WTC11 (cell line): ENCODE measurements around the gene OSMR.

Experiments
- CBFB ChIP-seq: sonication (generic); formaldehyde crosslinking; IDR thresholded peaks from 2 replicates; pipeline ENCODE4 v1.8.1; 2022; ENCODE audit warnings: mild to moderate bottlenecking, low read depth, missing genetic modification reagents
- CREB1 ChIP-seq: sonication (generic); formaldehyde crosslinking; IDR thresholded peaks from 2 replicates; pipeline ENCODE4 v1.8.0; 2023; ENCODE audit warnings: mild to moderate bottlenecking, missing genetic modification reagents
- FOXK1 ChIP-seq: sonication (generic); formaldehyde crosslinking; IDR thresholded peaks from 2 replicates; pipeline ENCODE4 v1.8.0; 2022; ENCODE audit warnings: mild to moderate bottlenecking, moderate library complexity, missing genetic modification reagents
- GABPB1 ChIP-seq: sonication (generic); formaldehyde crosslinking; IDR thresholded peaks from 2 replicates; pipeline ENCODE4 v1.8.1; 2023; ENCODE audit warnings: mild to moderate bottlenecking, missing genetic modification reagents
- NR2C2 ChIP-seq: sonication (generic); formaldehyde crosslinking; IDR thresholded peaks from 2 replicates; pipeline ENCODE4 v1.8.0; 2022; ENCODE audit warnings: mild to moderate bottlenecking, missing genetic modification reagents
- SP1 ChIP-seq: sonication (generic); formaldehyde crosslinking; conservative IDR thresholded peaks from 2 replicates; pipeline ENCODE4 v1.8.1; 2022; ENCODE audit warnings: missing genetic modification reagents
- TEAD4 ChIP-seq: sonication (generic); formaldehyde crosslinking; IDR thresholded peaks from 2 replicates; pipeline ENCODE4 v1.8.0; 2022; ENCODE audit warnings: mild to moderate bottlenecking, missing genetic modification reagents
- ZNF263 ChIP-seq: sonication (generic); formaldehyde crosslinking; IDR thresholded peaks from 2 replicates; pipeline ENCODE4 v1.8.1; 2022; ENCODE audit warnings: low read depth, mild to moderate bottlenecking, moderate library complexity, missing genetic modification reagents
- ZSCAN18 ChIP-seq: fragments of 250-450 bp; sonication (Bioruptor Pico); IDR thresholded peaks from 2 replicates; pipeline ENCODE4 v2.1.2; 2022; ENCODE audit warnings: mild to moderate bottlenecking, moderate library complexity
- TF ChIP-seq, protein P1 (sequence below): fragments of 200-600 bp; IDR thresholded peaks from 2 replicates; pipeline ENCODE4 v1.8.0; 2022; ENCODE audit warnings: antibody characterized with exemption
- TF ChIP-seq, protein P2 (sequence below): sonication (generic); formaldehyde crosslinking; IDR thresholded peaks from 2 replicates; pipeline ENCODE4 v1.8.1; 2023; ENCODE audit warnings: mild to moderate bottlenecking, moderate library complexity, missing genetic modification reagents
- TF ChIP-seq, protein P3 (sequence below): sonication (generic); formaldehyde crosslinking; conservative IDR thresholded peaks from 2 replicates; pipeline ENCODE4 v1.8.1; 2022; ENCODE audit warnings: mild to moderate bottlenecking, missing genetic modification reagents
- TF ChIP-seq, protein P4 (sequence below): sonication (generic); formaldehyde crosslinking; IDR thresholded peaks from 2 replicates; pipeline ENCODE4 v1.8.0; 2022; ENCODE audit warnings: mild to moderate bottlenecking, missing genetic modification reagents

GRCh38 chr5:38797838-38798237, 48.0 kb upstream of the OSMR start:
- TF ChIP-seq SP1 (CRISPR knock-in tag) (no peak), CREB1 (no peak), NR2C2 (CRISPR knock-in tag) (no peak), ZNF263 (CRISPR knock-in tag) (no peak), CBFB (no peak), FOXK1 (CRISPR knock-in tag) (no peak), TEAD4 (CRISPR knock-in tag) (no peak), GABPB1 (CRISPR knock-in tag) (no peak), ZSCAN18 (no peak)
- TF ChIP-seq, protein P1, sequence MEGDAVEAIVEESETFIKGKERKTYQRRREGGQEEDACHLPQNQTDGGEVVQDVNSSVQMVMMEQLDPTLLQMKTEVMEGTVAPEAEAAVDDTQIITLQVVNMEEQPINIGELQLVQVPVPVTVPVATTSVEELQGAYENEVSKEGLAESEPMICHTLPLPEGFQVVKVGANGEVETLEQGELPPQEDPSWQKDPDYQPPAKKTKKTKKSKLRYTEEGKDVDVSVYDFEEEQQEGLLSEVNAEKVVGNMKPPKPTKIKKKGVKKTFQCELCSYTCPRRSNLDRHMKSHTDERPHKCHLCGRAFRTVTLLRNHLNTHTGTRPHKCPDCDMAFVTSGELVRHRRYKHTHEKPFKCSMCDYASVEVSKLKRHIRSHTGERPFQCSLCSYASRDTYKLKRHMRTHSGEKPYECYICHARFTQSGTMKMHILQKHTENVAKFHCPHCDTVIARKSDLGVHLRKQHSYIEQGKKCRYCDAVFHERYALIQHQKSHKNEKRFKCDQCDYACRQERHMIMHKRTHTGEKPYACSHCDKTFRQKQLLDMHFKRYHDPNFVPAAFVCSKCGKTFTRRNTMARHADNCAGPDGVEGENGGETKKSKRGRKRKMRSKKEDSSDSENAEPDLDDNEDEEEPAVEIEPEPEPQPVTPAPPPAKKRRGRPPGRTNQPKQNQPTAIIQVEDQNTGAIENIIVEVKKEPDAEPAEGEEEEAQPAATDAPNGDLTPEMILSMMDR: no peak
- TF ChIP-seq, protein P2, sequence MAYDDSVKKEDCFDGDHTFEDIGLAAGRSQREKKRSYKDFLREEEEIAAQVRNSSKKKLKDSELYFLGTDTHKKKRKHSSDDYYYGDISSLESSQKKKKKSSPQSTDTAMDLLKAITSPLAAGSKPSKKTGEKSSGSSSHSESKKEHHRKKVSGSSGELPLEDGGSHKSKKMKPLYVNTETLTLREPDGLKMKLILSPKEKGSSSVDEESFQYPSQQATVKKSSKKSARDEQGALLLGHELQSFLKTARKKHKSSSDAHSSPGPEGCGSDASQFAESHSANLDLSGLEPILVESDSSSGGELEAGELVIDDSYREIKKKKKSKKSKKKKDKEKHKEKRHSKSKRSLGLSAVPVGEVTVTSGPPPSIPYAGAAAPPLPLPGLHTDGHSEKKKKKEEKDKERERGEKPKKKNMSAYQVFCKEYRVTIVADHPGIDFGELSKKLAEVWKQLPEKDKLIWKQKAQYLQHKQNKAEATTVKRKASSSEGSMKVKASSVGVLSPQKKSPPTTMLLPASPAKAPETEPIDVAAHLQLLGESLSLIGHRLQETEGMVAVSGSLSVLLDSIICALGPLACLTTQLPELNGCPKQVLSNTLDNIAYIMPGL (CRISPR knock-in tag): no peak
- TF ChIP-seq, protein P3, sequence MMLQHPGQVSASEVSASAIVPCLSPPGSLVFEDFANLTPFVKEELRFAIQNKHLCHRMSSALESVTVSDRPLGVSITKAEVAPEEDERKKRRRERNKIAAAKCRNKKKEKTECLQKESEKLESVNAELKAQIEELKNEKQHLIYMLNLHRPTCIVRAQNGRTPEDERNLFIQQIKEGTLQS (CRISPR knock-in tag): no peak
- TF ChIP-seq, protein P4, sequence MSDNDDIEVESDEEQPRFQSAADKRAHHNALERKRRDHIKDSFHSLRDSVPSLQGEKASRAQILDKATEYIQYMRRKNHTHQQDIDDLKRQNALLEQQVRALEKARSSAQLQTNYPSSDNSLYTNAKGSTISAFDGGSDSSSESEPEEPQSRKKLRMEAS (CRISPR knock-in tag): no peak
